T-helper 9 cell (primary cell): Measurements from ENCODE around the gene SLC48A1.

Experiments
- DNase-seq: peaks from one replicate; pipeline ENCODE4 v3.0.0-alpha.2; 2020

Gene SLC48A1

DNA sequence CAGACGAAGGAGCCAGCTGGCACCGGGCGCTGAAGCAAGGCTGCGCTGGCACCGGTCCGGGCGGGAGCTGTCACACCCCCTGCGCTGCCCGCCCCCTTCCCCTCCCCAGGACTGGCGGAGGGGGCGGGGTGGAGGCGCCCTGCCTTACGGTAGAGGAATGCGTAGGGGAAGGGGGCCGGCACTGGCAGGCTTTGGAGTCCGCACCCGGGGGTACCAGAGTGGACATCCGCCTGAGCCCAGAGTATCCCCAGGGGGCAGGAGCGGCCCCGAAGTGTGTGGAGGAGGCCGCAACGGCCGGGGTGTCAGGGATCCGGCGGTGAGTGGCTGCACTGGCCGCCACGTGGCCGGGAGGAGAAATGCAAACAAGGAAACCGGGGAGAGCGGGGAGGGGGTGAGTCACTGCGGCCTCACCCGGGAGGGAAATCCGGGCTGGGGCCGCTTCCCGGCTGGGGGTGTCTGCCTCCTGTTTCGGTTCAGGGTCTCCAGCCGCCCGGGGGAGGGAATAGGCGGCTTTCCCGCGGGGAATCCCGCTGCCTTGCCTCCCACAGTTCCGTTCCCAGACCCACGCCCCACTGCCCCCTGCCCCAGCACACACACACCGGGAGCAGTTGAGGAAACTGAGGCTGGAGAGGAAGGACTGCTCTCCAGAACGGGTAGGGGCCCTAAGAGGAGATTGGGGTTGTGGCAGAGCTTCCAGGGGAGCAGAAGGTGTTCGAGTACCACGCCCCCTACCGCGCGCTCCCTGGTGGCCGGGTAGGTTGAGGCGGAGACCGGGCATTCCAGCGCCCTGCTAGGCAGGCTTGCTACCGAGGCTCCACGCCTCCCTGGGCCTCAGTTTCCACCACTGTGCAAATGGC, 14.0 kb upstream of the SLC48A1 start, which contains the start of gene RAPGEF3:
RAPGEF3 (minus strand) TSS at position 47 of the 857 bp plus-strand sequence. CDS start 324 bp downstream, outside the sequence.
- DNase-seq: peak; percentile 62

DNA sequence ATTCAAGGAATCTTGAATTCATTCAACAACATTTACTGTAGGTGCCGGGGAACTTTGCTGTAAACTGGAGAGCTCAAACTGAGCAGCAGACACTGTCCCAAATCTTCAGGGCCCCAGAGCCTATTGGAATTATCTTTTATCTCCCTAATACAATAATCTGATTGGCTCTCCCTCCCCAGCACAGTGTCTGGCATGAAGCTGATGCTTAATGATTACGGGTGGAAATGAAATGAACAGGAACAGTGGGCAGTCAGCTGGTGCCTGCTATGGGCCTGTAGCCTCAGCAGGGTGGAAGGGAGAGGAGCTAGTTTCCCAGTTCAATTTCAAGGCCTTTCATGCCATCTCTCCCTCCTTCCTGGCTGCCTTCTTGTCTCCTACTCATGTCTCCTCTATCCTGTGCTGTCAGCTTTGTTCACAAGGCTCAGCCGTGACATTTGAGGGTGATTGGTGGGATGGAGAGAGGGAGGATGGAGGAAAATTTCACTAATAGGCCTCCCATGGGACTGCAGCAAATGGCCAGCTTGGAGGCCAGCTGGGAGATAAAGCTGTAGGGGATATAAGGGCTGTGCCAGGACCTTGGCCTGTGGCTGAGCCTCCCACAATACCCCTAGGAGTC, 10.1 kb upstream of the SLC48A1 start:
- no peak for DNase-seq

DNA sequence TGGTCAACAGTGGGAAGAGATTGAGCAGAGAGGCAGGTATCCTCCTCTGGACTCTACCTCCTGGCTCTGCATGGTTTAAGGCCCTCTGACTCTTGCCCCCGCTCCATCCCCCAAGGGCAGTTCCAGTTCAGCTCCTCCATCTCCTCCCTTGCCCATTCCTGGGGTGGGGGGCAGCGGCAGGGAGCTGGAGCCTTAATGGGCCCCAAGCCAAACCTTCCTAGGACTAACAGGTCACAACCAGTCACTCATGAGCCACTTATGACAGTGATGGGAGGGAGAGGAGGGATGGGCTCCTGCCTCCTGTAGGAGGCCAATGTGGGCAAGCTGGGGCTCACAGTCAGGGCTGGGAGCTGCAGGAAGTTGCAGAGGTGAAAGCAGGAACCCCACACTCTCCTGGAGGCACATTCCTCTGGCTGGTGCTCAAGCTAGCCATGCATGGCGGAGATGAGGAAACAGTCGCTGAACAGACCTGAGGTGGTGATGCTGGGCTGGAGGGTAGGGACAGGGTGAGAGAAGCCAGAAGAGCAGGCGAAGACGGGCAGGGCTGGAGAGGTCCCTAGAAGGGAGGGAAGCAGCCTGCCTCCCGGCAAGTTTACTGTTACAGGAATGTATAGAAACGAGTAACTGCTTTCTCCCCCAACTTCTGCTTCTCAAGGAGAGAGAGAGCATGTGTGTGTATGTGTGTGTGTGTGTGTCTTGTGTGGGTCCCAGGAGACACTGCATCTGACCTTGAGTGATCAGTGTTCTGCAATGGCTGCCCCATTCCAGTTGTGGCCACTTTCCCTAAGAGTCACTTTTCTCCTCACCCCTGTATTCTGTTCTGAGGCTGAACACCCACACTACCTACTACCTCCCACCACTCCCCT, 9.3 kb upstream of the SLC48A1 start:
- no peak for DNase-seq

DNA sequence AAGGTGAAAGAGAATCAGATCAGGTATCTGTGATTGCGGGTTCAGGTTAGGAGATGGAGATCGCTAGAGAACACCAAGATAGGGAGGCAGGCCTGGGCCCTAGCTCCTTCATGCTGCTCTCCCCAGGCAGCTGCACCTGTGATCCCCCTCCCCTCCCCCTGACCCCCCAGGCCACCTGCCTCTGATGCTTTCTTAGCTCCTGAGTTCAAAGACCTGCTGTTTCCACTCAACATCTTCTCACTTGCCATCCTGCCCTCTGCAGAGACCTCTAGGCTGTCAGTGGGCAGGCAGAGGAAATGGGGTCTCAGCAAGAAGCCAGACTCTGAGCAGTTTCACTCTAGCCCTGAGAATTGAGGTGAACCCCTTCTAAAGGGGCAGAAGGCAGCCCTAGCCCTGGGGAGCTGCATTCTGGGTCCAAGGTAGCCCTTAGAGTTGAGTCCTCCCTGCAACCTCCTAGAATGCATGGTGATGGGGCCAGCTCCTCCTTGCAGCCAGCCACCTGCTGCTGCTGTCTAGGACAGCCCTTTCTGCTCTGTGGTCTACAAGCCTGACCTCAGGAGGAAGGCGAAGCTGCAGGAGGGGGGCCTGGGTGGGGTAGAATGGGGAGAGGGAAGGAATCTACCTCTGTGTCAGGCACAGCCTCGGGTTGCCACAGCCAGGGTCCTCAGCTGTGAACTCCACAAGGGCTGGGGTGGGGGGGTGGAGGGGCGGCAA, 6.4 kb upstream of the SLC48A1 start:
- no peak for DNase-seq

DNA sequence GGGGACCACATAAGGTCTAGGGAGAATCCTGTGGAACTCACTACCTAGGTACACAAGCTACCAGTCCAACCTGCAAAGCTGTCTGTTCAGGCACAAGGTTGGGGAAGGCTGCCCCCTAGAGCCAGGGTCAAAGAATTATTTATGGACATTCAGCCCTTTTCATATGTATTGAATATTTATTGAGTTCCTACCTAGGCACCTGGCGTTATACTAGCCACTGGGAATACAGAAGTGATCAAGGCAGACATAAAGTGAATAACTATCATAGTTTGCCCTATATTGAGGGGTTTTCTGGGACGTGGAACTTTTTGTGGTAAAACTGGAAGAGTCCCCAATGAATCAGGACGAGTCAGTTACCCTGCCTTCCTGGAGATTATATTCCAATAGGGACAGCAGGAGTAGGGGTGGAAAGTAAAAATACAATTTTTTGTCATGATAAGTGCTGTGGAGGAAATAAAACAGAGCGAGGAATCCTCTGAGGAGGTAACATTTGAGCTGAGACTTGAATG, 5.8 kb upstream of the SLC48A1 start:
- DNase-seq: peak; percentile 61

DNA sequence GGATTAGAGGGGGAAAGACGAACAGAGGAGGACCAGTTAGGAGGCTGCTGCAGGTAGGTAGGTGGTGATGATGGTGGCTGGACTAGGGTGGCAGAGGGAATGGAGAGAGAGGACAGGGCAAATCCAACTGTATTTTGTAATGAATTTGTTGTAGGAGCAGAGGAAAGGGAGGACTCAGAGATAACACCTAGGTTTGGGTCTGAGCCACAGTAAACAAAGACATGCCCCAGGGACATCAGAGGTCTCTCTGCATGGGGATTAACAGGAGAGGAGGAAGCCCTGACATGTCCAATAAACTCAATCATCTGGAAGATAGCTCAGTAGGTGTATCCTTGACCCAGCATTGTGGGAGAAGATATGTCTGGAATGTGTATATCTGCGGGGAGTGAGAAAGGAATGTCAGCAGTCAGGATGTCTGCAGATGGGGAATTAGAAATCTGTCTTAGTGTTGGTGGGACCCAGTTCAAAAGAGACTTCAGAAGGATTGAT, 4.7 kb upstream of the SLC48A1 start:
- no peak for DNase-seq

DNA sequence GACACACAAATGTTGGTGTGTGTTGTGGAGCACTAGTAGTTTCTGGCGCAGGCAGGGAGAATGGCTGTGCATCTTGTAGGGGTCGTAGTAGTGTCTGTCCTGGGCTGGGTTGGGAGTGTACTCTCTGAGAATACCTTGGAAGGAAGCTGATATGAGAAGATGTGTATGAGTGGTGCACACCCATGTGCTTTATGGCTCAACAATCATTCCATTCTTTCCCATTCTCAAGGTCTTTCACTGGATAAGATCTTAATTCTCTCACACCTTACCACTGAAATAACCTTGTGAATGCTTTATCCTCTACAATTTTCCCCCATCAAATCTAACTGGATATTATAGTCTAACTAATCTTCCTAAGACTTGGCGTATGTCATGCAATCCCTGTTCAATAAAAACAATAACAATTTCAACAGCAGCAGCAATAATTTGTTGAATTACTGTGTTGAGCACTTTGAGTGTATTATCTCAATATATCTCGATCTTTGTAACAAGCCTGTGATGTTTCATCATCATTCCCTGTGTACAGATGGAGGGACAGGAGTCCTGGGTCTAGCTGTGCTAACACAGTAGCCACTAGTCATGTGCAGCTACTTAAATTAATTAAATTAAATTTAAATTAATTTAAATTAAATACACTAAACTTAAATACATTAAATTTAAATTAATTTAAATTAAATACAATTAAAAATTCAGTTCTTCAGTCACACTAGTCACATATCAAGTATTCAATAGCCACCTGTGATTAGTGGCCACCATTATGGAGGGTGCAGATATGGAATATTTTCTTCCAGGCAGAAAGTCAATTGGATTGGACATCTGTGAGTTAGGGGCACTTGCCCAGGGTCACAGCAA, 3.6 kb upstream of the SLC48A1 start:
- no peak for DNase-seq

DNA sequence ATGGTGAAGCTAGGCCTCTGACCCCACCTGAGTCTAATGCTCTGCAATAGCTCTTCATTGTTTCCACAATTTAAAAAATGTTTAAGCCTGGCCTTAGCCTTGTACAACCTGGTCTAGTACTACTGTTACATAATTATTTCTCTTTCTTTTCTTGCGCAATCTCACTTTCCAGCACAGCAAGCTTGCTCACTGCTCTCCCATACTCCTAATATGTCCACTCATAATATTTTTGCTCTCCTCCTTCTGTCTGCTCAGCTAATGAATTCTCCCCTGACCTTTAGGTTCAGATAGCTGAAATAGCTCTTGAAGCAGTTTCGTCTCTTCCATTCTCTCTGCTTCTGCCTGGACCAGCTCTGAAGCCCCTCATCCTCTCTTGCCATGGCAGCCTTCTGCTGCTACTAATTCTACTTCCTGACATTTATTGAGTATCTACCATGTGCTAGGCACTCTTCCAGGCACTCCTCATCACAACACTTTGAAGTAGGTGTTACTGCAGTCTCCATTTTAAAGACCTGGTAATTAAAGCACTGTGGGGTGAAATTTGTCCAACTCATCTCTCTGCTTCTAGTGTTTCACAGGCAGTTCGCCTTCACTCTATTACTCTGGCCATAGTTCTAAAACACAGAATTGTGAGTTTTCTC, 2.8 kb upstream of the SLC48A1 start:
- no peak for DNase-seq

DNA sequence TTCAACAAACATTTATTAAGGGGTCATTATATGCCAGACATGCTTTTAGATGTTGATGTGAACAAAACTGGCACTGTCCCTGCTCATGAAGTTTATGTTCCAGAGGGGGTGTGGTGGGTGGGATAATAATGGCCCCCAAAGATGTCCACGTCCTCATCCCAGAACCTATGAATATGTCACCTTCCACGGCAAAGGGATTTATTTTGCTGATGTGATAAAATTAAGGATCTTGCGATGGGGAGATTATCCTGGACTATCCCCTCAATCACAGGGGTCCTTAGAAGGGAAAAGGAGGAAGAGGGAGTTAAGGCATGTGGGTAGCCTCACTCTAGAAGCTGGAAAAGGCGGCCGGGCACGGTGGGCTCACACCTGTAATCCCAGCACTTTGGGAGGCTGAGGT, 1.7 kb upstream of the SLC48A1 start:
- DNase-seq: no peak

DNA sequence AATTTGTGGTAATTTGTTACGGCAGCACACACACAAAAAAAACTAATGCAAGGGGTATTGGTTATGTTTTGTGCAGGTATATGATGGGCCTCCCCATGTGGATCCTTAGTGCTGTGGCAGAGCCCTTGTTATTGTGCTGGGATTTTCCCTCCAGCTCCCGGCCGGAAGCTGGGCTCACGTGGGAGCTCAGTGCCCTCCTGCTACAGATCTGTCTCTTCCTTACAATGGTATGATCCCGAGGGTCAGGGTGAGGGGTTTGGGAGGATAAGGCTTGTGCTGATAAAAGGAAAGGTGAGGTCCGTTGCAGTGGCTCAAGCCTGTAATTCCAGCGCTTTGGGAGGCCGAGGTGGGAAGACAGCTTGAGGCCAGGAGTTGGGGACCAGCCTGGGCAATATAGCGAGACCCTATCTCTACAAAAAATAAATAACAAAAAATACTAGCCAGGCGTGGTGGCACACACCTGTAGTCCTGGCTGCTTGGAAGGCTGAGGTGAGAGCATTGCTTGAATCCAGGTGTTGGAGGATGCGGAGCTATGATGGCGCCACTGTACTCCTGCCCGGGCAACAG, 861 bp upstream of the SLC48A1 start:
- no peak for DNase-seq

DNA sequence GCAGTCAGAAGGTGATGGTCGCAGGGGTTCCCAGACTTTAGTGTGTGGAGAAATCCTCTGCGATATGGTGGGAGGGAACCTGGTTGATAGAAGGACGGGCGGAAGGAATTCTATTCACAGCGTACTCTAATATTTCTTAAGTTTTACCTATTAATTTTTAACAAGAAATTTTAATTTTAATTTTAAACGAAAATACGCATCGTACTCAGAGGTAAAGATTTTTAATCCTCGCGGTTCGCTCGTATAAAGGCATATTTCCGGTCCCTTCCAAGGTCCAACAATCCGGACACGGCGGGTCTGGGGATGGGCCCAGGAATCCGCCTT, 338 bp upstream of the SLC48A1 start:
- DNase-seq: no peak

DNA sequence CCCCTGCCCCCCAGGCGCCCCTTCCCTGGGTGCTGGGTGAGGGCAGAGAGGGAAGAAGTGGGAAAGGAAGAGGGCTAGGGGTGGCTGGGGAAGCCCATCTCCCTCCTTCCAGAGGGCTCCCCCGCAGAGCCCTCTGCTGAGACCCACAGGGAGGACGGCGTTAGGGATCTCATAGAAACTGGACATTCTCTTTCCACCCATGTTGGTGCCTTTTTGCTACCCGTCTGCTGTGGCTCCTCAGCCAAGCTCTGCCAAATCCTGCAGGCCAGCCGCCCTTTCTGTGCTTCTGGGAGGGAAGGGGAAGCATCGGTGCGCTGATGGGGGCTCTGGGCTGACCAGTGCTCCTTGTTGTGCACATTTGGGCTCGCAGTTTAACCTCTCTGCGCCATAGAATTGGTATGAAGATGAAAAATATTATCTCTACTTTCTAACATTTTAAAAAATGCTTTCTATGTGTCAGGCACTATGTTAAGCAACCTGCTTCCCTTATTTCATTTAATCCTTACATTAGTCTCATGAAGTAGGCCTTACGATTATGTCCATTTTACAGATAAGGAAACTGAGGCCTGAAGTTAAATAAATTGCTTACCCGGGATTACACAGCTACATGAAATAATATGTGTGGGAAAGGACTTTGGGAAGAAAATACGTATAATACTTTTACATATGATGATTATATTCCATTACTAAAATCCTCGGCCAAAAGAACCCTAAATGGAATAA, 981 bp downstream of the SLC48A1 start:
- no peak for DNase-seq

DNA sequence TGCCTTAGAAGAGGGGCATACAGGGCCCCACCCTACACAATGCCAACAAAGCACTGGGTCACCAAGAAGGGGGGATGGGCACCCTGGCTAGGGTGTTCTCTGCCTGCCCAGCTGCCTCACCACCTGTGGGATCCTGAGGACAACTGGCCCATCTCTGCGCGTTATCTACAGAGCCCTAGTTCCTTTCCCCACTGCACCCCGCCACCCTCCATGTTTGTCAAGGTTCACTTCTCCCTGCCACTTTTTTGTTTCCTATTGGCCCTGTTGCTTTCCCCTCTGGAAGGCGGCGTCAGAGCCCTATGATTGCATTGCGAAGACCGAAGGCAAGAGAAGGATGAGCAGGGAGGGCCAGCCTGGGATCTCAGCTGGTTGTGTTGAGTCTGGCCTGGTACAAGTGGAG, 1.6 kb downstream of the SLC48A1 start:
- DNase-seq: no peak

DNA sequence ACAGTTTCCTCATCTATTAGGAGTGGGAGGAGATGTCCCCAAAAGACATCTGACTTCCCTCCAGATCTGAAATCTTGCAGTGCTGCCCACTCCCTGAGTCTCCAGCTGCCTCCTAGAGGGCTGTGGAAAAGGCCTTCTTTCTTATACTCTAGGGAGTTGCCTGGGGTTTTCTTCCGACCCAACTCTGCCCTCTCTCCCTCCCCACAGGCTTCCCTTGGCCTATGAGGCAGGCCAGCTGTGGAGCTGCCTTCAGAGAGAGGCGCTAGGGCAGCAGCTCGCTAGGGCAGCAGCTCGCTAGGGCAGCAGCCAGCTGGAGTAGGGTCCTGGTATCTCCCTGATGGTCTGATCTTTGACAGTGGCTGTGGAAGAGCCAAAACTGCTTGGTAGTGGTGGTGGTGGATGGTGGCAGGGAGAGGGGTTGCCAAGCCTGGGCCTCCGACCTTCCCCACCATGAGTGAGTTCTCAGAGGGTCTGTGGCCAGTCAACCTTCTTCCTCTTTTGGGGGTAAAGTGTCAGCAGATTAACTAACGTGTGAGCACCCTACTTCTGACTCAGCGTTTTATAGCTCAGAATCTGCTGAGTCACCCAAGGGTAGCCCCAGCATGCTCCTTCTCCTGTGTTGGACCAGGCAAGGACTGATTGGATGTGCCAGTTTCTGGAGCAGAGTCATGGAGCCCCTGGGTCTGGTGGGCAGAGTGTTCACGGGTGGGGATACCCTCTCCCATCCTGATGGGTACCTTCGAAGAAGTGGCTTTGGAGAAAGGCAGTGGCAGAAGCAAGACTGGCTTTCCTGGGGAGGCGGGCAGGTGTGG, 2.3 kb downstream of the SLC48A1 start:
- DNase-seq: no peak

DNA sequence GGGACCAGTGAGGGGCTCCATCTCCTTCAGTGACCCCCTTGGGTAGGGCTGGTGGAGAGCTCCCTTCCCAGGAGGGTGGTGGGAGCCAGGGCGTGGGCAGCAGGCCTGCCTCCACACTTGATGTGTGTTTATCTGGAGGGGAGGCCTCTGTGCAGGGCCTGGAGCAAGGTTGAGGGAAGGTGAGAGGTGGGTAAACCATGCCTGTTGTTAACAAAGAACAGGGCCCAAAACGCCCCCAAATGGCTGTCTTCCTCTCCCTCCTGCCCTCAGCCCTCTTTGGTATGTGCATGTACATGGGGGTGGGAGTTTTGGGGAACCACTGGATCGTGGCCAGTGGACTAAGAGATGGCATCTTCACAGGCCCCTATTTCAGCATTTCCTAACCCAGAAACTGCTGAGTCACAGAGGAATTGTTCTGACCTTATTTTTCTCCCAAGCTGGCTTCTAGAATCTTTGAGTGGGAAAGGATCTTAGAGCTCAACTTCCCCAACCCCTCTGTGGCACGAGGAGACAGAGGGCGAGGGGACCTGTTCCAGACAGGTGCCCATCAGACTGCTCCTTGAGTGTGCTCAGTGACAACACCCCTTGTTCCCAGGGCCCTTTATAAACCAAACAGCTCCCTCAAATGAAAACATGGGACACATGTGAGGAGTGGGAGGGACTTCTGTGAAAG, 3.6 kb downstream of the SLC48A1 start:
- no peak for DNase-seq

DNA sequence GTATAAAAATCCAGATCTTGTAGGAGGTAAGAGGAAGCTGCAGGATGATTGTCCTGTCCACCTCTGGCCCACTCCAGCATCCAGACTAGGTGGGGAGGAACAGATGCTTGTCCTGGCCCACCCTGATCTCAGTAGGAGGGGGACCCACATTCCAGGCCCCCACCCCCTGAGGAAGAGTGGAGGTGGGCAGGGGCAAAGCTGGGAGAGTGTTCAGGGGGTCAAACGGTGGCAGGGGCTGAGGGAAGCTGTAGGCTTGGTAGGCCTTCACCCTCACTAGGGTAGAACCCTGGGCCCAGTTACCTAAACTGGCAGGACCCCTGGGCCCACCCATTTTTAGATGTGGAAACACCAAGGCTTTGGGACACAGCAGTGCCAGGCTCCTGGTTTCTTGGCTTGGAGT, 4.1 kb downstream of the SLC48A1 start:
- DNase-seq: no peak

DNA sequence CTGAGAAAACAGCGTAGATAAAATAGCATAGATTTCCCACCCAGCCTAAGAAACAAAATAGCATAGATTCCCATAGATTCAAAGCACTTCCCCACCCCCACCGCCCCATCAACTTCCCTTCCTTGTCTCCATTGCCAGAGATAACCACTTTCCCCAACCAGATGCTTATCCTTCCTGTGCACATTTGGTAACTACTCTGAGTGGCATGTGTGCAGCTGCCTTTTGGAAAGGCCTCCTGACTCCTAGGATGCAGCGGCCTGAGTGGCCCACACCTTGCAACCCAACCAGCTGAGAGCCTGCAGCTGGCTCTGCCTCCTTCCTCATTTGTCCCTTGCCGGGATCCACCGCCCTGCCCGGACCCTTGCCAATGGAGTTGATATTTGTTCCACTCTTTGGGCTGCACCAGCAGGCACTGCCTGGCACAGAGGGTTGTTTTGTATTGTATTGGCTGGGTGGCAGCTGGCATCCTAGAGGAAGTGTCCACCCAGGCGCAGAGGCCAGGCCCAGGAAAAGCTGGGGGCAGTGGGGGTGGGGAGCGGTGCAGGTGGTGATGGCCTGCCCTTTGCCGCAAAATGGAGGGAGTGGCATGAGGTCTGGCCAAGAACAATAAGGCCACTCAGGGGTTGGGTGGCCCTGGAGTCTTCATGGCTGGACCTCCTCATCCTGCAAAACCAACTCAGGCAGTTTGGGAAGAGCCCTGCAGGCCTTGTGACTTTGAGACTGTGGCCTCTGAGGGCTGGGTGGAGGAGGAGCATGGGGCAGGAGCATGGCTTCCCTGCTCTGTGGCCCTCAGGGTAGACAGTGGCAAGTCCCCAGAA, 4.9 kb downstream of the SLC48A1 start:
- DNase-seq: no peak

DNA sequence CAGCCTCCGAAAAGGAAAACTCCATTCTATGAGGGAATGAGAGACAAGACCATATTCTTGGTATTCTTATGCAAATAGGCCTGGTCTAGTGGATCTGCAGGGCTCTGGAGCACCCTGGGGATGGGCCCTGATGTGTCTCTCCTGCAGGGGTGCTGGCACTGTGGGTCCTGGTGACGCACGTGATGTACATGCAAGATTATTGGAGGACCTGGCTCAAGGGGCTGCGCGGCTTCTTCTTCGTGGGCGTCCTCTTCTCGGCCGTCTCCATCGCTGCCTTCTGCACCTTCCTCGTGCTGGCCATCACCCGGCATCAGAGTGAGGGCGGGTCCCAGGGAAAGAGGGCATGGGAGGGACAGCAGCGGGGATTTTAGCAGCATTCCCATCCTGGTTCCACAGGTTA, 5.8 kb downstream of the SLC48A1 start:
- no peak for DNase-seq
